HG03139 (cell line): ENCODE measurements around the gene PLEKHA4.
"Not testable (repeated sequence)": the region's sequence is repeated elsewhere in the genome, so short reads cannot be mapped to it uniquely, and the experiment has no call there.

Experiments
- ATAC-seq: cut with Tn5 transposase; IDR thresholded peaks from one replicate; pipeline ENCODE4 v1.9.1; 2021; ENCODE audit not compliant: unreplicated experiment

Gene PLEKHA4, protein sequence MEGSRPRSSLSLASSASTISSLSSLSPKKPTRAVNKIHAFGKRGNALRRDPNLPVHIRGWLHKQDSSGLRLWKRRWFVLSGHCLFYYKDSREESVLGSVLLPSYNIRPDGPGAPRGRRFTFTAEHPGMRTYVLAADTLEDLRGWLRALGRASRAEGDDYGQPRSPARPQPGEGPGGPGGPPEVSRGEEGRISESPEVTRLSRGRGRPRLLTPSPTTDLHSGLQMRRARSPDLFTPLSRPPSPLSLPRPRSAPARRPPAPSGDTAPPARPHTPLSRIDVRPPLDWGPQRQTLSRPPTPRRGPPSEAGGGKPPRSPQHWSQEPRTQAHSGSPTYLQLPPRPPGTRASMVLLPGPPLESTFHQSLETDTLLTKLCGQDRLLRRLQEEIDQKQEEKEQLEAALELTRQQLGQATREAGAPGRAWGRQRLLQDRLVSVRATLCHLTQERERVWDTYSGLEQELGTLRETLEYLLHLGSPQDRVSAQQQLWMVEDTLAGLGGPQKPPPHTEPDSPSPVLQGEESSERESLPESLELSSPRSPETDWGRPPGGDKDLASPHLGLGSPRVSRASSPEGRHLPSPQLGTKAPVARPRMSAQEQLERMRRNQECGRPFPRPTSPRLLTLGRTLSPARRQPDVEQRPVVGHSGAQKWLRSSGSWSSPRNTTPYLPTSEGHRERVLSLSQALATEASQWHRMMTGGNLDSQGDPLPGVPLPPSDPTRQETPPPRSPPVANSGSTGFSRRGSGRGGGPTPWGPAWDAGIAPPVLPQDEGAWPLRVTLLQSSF

DNA sequence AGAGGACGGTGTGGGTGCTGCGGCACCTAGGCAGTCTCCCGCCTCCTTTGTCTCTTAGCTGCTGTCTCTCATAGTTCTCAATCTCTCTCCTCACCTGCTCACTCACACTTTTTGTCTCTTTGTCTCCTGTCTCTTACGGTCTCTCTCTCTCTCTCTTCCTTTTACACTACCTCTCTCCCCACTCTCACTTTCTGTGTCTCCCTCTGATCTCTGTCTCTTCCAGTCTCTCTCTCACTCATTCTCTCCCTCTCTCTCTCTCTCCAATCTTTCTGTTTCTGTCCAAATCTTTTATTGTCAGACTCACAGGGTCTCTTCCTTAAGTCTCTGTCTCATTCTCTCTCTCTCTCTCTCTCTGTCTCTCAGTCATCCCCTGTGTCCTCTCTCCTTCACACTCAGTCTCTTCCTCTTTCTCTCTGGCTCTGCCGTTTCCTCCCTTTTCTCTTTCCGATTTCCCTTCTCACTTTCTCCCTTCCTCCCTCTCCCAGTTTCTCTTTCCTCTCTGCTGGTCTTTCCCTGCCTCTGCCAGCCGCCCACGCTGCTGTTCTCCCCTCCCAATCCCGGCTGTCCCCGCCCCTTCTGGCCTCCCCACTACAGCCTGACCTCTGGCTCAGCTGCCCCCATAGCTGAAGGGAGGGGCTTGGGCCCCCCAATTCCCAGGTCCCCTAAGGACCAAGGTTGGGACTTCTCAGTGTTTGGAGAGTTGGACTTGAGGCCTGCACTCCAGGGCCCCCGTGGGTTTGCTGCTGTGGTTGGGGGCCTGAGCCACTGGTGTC lies at the start of gene PLEKHA4:
Gene PLEKHA4 (minus strand): TSS at position 504 of the 773 bp plus-strand sequence. CDS start 997 bp downstream, outside the sequence.
- no peak for ATAC-seq

GRCh38 chr19:48918071-48918470 lies 49.7 kb upstream of the PLEKHA4 start:
- ATAC-seq: no peak

DNA sequence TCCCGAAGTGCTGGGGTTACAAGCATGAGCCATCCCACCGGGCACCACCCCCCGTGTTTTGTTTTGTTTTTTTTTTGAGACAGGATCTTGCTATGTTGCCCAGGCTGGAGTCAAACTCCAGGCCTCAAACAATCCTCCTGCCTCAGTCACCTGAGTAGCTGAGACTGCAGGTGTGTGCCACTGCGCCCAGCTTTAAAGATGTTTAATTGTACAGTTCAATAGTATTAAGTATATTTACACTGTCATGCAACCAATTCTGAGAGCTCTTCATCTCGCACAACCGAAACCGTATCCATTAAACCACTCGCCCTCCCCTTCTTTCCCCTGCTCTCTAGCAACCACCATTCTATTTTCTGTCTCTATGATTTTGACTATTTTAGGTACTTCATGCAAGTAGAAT lies 47.3 kb upstream of the PLEKHA4 start:
- ATAC-seq: no peak

GRCh38 chr19:48914181-48914580 lies 45.8 kb upstream of the PLEKHA4 start:
- no peak for ATAC-seq

- ATAC-seq: no peak
These were observed 44.9 kb upstream of the PLEKHA4 start for GRCh38 chr19:48913114-48913889.

DNA sequence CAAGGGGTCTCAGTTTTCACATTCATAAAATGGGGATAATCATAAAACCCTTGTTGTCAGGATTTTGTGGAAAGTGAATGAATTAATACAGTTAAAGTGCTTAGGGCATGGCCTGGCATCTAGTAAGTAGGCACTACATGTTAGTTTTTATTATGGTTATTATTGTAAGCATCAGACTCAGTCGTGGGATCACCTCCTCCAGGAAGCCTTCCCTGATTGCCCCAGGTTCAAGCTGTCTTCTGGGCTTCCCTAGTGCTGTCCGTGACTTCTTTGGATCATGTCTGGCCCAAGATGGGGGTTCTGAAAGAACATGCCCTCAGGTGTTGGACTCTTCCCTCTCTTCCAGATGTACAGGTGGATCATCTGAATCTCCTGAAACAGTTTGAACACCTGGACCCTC lies 42.4 kb upstream of the PLEKHA4 start:
- ATAC-seq: no peak

DNA sequence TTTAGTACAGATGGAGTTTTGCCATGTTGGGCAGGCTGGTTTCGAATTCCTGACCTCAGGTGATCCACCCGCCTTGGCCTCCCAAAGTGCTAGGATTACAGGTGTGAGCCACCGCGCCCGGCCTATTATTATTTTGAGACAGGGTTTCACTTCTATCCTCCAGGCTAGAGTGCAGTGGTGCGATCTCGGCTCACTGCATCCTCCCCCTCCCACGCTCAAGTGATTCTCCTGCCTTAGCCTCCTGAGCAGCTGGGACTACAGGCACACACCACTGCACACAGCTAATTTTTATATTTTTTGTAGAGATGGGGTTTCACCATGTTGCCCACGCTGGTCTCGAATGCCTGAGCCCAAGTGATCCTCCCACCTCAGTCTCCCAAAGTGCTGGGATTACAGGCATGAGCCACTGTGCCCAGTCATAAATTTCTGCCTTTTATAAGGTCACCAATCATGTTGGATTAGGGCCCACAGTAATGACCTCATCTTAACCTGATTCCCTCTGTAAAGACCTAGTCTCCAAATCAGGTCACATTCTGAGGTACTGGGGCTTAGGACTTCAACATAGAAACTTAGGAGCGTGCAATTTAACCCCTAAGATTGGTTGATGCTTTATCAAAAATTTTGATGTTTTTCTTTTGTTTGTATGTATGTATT lies 41.1 kb upstream of the PLEKHA4 start:
- ATAC-seq: not testable (repeated sequence)

DNA sequence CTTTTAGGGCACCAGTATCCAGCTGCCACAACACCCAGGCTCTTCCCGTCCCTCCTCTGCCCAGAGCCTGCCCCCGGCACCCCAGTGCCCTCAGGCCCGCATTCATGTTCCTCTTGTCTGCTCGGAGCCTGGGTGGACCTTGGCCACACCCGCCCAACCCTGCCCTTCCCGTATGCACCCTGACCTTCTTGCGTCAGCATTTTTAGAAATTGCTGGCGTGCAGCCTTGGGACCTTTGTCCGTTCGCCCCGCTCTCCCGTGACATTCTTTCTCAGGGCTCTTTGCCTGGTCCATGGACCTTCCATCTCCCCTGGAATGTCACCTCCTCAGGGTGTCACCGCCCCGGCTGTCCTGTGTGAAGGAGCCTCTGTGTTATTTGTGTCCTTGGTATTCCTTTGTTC lies 39.3 kb upstream of the PLEKHA4 start:
- no peak for ATAC-seq

- ATAC-seq: no peak
These were observed 37.9 kb upstream of the PLEKHA4 start for GRCh38 chr19:48906324-48906723.

DNA sequence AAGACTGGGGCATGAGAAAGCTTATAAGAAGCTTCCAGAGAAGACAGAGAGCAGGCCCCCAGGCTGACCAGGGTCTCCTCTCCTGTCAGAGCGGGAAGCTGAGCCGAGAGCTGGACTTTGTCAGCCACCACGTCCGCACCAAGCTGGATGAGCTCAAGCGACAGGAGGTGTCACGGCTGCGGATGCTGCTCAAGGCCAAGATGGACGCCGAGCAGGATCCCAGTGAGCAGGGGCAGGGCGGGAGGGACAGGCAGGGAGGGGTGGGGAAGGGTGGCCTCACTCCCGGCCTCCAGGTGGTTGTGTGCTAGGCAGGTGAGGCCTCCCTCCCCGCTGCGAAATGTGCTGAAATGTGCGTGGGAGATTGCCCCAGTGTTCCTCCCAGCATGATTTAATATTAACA lies 37.2 kb upstream of the PLEKHA4 start:
- no peak for ATAC-seq

DNA sequence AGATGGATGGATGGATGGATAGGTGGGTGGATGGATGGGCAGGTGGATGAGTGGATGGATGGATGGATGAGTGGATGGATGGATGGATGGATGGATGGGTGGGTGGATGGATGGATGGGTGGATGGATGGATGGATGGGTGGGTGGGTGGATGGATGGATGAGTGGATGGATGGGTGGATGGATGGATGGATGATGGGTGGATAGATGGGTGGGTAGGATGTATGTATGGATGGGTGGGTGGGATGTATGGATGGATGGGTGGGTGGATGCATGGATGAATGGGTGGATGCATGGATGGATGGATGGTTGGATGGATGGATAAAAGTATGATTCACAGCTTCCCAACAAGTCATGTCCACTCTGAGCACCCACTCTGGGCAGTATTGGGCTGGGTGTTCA lies 35.4 kb upstream of the PLEKHA4 start:
- not testable (repeated sequence) for ATAC-seq

DNA sequence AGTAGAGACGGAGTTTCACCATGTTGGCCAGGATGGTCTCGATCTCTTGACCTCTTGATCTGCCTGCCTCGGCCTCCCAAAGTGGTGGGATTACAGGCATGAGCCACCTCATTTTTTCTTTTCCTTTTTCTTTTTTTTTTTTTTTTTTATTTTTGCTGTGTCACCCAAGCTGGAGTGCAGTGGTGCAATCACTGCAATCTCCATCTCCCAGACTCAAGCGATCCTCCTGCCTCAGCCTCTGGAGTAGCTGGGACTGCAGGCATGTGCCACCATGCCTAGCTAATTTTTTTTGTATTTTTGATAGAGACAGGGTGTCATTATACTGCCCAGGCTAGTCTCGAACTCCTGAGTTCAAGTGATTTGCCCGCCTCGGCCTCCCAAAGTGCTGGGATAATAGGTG lies 33.9 kb upstream of the PLEKHA4 start:
- ATAC-seq: not testable (repeated sequence)

- no peak for ATAC-seq
These were observed 32.3 kb upstream of the PLEKHA4 start for GRCh38 chr19:48900477-48901406.

DNA sequence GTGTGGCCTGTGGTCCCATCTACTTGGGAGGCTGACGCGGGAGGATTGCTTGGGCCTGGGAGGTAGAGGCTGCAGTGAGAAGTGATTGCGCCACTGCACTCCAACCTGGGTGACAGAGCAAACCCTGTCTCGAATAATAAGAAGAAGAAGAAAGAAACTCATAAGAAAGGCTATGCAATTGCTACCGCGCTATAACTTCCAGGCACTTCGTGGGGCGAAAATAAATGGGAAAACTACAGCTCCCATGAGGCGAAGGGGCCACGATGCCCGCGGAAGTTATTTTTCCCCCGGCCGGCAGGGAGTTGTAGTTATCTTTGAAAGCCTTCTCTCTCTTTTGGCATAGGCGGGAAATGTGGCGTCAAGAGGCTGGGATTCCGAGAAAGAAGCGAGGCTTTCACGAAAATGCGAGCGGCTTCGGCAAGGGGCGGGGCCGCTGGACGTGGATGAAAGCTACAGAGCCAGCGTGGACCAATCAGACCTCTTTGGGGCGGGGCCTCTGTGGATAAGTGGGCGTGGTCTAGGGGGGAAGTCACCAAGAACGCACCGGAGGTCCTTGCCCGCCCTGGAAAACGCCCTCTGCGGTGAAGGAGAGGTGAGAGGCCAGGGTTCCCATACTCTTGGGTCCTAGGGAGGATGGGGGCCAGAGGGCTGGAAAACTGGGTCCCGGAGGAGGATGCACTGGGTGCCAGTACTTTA lies 31.5 kb upstream of the PLEKHA4 start, which contains the start of gene NUCB1:
Gene NUCB1 (plus strand): TSS at position 532 of the 696 bp plus-strand sequence. CDS start 485 bp downstream, outside the sequence.
- no peak for ATAC-seq

DNA sequence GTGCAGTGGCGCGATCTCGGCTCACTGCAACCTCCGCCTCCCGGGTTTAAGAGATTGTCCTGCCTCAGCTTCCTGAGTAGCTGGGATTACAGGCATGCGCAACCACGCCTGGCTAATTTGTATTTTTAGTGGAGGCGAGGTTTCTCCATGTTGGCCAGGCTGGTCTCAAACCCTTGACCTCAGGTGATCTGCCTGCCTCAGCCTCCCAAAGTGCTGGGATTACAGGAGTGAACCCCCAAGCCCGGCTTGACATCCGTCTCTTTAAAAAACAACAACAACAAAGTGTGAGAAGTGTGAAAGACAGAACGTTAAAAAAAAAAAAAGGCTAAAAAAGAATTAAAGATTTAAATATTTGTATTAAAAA lies 31.0 kb upstream of the PLEKHA4 start:
- not testable (repeated sequence) for ATAC-seq

GRCh38 chr19:48897181-48897580 lies 28.8 kb upstream of the PLEKHA4 start:
- no peak for ATAC-seq

- ATAC-seq: no peak
These were observed 27.8 kb upstream of the PLEKHA4 start for GRCh38 chr19:48896191-48896720.

DNA sequence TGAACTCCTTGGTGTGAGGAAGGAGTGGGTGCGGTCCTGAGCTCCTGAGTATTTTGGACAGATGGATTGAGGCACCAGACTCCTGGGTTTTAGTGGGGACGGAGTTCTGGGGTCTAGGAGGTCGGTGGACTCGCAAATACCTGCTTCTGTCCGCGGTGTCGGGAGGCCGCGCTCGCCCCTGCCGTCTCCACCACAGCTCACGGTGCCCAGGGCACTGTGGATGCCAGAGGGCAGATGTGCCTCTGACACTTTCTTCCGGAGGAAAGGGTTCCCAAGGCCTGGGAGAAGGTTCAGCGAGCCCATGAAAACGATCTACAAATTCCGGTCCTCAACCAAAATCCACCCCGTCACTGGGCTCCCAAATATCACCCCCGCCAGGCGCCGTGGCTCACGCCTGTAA lies 26.8 kb upstream of the PLEKHA4 start:
- ATAC-seq: no peak
